Measurements from ENCODE around the gene CHID1.

CHID1 gene

DNA sequence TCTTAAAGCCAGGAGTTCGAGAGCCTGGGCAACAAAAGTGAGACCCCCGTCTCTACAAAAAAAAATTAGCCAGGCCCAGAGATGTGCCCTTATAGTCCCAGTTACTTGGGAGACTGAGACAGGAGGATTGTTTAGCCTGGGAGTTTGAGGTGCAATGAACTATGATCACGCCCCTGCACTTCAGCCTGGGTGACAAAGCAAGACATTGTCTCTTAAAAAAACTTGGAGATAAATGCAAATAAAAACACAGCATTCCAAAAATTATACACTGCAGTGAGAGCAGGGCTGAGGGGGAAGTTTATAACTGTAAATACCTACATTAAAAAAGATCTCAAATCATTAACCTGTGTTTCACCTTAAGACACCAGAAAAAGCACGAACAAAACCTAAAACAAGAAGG is 37.1 kb upstream of the CHID1 start:
- TF ChIP-seq, protein P1, sequence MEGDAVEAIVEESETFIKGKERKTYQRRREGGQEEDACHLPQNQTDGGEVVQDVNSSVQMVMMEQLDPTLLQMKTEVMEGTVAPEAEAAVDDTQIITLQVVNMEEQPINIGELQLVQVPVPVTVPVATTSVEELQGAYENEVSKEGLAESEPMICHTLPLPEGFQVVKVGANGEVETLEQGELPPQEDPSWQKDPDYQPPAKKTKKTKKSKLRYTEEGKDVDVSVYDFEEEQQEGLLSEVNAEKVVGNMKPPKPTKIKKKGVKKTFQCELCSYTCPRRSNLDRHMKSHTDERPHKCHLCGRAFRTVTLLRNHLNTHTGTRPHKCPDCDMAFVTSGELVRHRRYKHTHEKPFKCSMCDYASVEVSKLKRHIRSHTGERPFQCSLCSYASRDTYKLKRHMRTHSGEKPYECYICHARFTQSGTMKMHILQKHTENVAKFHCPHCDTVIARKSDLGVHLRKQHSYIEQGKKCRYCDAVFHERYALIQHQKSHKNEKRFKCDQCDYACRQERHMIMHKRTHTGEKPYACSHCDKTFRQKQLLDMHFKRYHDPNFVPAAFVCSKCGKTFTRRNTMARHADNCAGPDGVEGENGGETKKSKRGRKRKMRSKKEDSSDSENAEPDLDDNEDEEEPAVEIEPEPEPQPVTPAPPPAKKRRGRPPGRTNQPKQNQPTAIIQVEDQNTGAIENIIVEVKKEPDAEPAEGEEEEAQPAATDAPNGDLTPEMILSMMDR (IDR thresholded peaks at IDR 0.05) = no peak
- H3K4me1 ChIP-seq (ENCODE audit: control insufficient read depth in 1 of 2, insufficient read depth in 1 of 2, low read depth in 1 of 2, low read length in 1 of 2) = peaks cover 0 to 4% of the 10 kb centered on the region in 2 experiments
- no peaks in the 10 kb centered on the region for H3K27me3 ChIP-seq
- no peaks in the 10 kb centered on the region for H3K9me3 ChIP-seq
- H3K4me3 ChIP-seq (ENCODE audit: low read depth in 1 of 2, low read length in 1 of 2) = no peak overlapping the region
- peaks cover 22% of the 10 kb centered on the region for H3K36me3 ChIP-seq
- no peak overlapping the region for H3K27ac ChIP-seq

DNA sequence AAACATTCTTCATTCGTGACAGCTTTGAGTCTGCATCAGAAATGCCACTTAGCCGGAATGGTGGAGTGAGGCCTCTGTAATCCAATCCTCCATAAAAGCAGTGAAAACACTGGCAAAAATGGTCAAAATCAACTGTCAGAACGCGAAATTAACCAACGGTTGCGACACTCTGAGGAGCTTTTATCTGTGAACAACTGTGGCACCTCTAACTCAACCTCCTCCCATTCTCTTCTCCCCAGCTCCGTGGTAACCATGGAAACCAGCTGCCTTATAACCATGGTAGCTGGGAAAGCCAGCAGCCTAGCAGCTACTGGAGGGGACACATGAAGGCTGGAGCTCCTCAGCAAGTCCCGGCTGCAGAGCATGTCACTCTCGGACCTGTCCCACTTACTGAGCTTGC is 35.4 kb upstream of the CHID1 start:
- peaks cover 22% of the 10 kb centered on the region for H3K36me3 ChIP-seq
- TF ChIP-seq, protein P1 (IDR thresholded peaks at IDR 0.05) = no peak
- H3K9me3 ChIP-seq = no peaks in the 10 kb centered on the region
- H3K4me3 ChIP-seq (ENCODE audit: low read depth in 1 of 2, low read length in 1 of 2) = no peak overlapping the region
- H3K4me1 ChIP-seq (ENCODE audit: control insufficient read depth in 1 of 2, insufficient read depth in 1 of 2, low read depth in 1 of 2, low read length in 1 of 2) = peaks cover 4 to 11% of the 10 kb centered on the region in 2 experiments
- no peaks in the 10 kb centered on the region for H3K27me3 ChIP-seq
- H3K27ac ChIP-seq = no peak overlapping the region

DNA sequence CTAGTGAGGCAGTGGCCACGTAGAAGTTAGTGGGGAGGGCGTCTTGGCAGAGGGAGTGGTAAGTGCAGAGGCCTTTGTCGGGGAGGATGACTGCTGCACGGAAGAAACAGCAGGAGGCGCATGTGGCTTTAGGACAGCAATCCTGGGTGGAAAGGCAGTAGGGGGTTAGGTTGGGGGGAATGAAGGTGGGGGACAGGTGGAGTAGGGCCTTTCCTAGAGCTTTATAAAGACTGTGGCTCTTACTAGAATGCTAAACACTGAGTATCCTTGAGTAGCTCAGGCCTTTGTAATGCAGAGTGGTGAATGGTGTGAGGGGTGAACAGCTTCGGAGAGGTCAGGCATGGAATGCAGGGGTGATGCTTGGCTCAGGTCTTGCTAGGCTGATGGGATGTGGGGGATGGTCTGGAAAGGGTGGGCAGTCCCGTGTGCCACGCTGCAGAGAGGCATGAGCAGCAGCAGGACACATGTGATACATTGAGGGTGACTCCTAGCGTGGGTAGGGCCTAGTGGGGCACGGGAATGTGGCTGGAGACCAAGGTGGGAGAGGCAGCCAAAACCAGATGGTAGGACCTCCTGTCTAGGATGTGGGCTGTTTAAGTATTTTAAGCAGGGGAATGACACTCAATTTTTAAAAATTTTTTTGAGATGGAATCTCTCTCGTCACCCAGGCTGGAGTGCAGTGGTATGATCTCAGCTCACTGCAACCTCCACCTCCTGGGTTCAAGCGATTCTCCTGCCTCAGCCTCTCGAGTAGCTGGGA is 34.3 kb upstream of the CHID1 start:
- H3K36me3 ChIP-seq = peaks cover 22% of the 10 kb centered on the region
- no peaks in the 10 kb centered on the region for H3K9me3 ChIP-seq
- no peaks in the 10 kb centered on the region for H3K27me3 ChIP-seq
- no peak overlapping the region for H3K4me3 ChIP-seq (ENCODE audit: low read depth in 1 of 2, low read length in 1 of 2)
- TF ChIP-seq, protein P1 (IDR thresholded peaks at IDR 0.05) = no peak
- H3K27ac ChIP-seq = no peak overlapping the region
- peaks cover 4 to 11% of the 10 kb centered on the region in 2 experiments for H3K4me1 ChIP-seq (ENCODE audit: control insufficient read depth in 1 of 2, insufficient read depth in 1 of 2, low read depth in 1 of 2, low read length in 1 of 2)

DNA sequence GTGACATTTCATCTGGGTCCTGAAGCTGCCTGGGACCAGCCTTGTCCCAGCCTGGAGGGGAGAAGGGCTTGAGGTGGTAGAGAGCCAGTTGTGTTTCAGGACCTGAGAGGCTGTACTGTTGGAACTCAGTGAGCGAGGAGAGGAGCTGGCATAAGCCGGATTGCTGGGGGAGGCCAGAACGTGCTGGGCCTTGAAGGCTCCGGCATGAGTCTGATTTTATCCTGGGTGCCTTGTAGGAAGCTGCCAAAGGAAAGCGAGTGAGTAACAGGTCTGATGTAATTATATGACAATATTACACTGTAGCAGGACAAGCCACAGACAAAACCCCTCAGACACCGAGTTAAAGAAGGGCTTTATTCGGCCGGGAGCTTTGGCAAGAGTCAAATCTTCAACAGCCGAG is 32.2 kb upstream of the CHID1 start:
- H3K4me3 ChIP-seq (ENCODE audit: low read depth in 1 of 2, low read length in 1 of 2) = no peak overlapping the region
- peaks cover 22% of the 10 kb centered on the region for H3K36me3 ChIP-seq
- H3K27me3 ChIP-seq = no peaks in the 10 kb centered on the region
- peaks cover 4 to 11% of the 10 kb centered on the region in 2 experiments for H3K4me1 ChIP-seq (ENCODE audit: control insufficient read depth in 1 of 2, insufficient read depth in 1 of 2, low read depth in 1 of 2, low read length in 1 of 2)
- H3K9me3 ChIP-seq = no peaks in the 10 kb centered on the region
- no peak overlapping the region for H3K27ac ChIP-seq
- TF ChIP-seq, protein P1 (IDR thresholded peaks at IDR 0.05) = no peak

DNA sequence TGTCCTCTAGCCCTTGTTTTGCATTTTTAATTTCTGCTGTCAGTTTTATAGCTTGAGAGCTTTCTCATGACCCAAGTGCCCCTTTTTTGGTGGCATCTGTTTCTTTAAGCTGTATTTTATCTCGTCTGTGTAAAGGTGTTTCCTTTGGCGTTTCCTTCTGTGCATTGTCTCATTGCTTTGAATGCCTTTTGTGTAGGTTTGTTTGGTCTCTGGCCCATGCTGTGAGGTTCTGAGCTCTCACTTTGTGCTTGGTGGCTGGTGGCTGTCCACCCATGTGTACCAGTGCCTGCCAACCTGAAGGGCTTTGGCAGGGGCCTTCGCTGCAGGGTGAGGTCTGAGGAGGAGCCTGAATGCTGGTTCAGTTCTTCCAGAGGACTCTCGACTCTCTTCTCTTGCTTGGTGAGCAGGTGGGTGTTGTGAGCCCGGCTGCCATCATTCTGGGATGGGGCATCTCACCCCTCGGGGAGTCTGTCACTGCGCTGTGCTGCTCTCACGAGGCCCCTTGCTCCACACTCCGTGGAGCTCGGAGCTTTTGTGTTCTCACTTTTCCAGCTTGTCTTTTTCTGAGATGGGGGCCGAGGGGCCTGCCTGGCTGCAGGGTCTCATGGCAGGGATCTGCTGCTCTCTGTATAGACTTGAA is 30.0 kb upstream of the CHID1 start:
- Histone ChIP-seq H3K27me3 (no peaks in the 10 kb centered on the region), H3K4me1 (ENCODE audit: control insufficient read depth in 1 of 2, insufficient read depth in 1 of 2, low read depth in 1 of 2, low read length in 1 of 2) (peaks cover 10 to 17% of the 10 kb centered on the region in 2 experiments), H3K27ac (no peak overlapping the region), H3K4me3 (ENCODE audit: low read depth in 1 of 2, low read length in 1 of 2) (no peak overlapping the region), H3K9me3 (no peaks in the 10 kb centered on the region), H3K36me3 (peaks cover 16% of the 10 kb centered on the region)
- TF ChIP-seq, protein P1 (IDR thresholded peaks at IDR 0.05) = no peak
